OCI-LY1 (cell line): ENCODE data around the gene PIAS4.

ENCODE experiments used
- H2AFZ ChIP-seq: fragments of 200-600 bp; sonication (generic), shearing (Covaris generic); 2 replicates; pipeline ENCODE4 v1.6.0; 2014; ENCODE audit warnings: antibody characterized with exemption, mild to moderate bottlenecking, low read length
- H3F3A ChIP-seq: fragments of 200-600 bp; sonication (generic), shearing (Covaris generic); 2 replicates; pipeline ENCODE4 v1.6.0; 2014; ENCODE audit warnings: mild to moderate bottlenecking, antibody characterized with exemption, low read length, moderate library complexity; ENCODE audit not compliant: insufficient read depth
- H3K27ac ChIP-seq: fragments of 200-600 bp; sonication (generic); 2 replicates; pipeline ENCODE4 v1.5.1; 2014; ENCODE audit warnings: low read length, mixed run types, mild to moderate bottlenecking, low read depth; ENCODE audit not compliant: poor library complexity, severe bottlenecking
- H3K27me3 ChIP-seq: fragments of 200-600 bp; sonication (generic); 2 replicates; pipeline ENCODE4 v1.6.0; 2014; ENCODE audit warnings: antibody characterized with exemption, mild to moderate bottlenecking, low read length, moderate library complexity; ENCODE audit not compliant: insufficient read depth
- H3K36me3 ChIP-seq: fragments of 200-600 bp; sonication (generic); 2 replicates; pipeline ENCODE4 v1.6.1; 2014; ENCODE audit warnings: mild to moderate bottlenecking, antibody characterized with exemption, low read length, moderate library complexity, mixed read lengths; ENCODE audit not compliant: insufficient read depth
- H3K4me1 ChIP-seq: fragments of 200-600 bp; sonication (generic); 2 replicates; pipeline ENCODE4 v1.5.1; 2014; ENCODE audit warnings: mild to moderate bottlenecking, low read length, moderate library complexity; ENCODE audit not compliant: insufficient read depth, severe bottlenecking
- H3K4me2 ChIP-seq: fragments of 200-600 bp; sonication (generic), shearing (Covaris generic); 2 replicates; pipeline ENCODE4 v1.6.1; 2014; ENCODE audit warnings: low read length
- H3K4me3 ChIP-seq: fragments of 200-600 bp; sonication (generic); 2 replicates; pipeline ENCODE4 v1.5.1; 2014; ENCODE audit warnings: low read length, low read depth, mild to moderate bottlenecking, mixed read lengths; ENCODE audit not compliant: poor library complexity, severe bottlenecking
- H3K79me2 ChIP-seq: fragments of 200-600 bp; shearing (Covaris generic); 2 replicates; pipeline ENCODE4 v1.6.1; 2016; ENCODE audit warnings: mixed run types, low read length, mixed read lengths; ENCODE audit not compliant: insufficient read depth
- H3K9ac ChIP-seq: fragments of 200-600 bp; sonication (generic), shearing (Covaris generic); 2 replicates; pipeline ENCODE4 v1.6.1; 2014; ENCODE audit warnings: mild to moderate bottlenecking, low read length, mixed read lengths
- H3K9me2 ChIP-seq: fragments of 200-600 bp; sonication (generic), shearing (Covaris generic); 2 replicates; pipeline ENCODE4 v1.6.1; 2014; ENCODE audit warnings: low read depth, mild to moderate bottlenecking, low read length, mixed read lengths
- H3K9me3 ChIP-seq: fragments of 200-600 bp; shearing (Covaris generic); 2 replicates; pipeline ENCODE4 v1.6.1; 2014; ENCODE audit warnings: low read length, mixed read lengths
- H4K20me1 ChIP-seq: fragments of 200-600 bp; sonication (generic), shearing (Covaris generic); 2 replicates; pipeline ENCODE4 v1.6.0; 2016; ENCODE audit warnings: mild to moderate bottlenecking, low read length; ENCODE audit not compliant: insufficient read depth
- CTCF ChIP-seq: fragments of 200-600 bp; sonication (generic), shearing (Covaris generic); IDR thresholded peaks from 2 replicates; pipeline ENCODE4 v1.5.1; 2017; ENCODE audit warnings: mild to moderate bottlenecking, antibody characterized with exemption, low read length, moderate library complexity, mixed read lengths
- EZH2 ChIP-seq: fragments of 200-600 bp; sonication (generic), shearing (Covaris generic); IDR thresholded peaks from 2 replicates; pipeline ENCODE4 v1.8.0; 2017; ENCODE audit warnings: borderline replicate concordance, mixed run types, mild to moderate bottlenecking, antibody characterized with exemption, low read length, moderate library complexity, mixed read lengths

PIAS4 gene

GRCh38 chr19:4058693-4059452 lies 51.3 kb downstream of the PIAS4 start:
- Histone ChIP-seq H2AFZ (no peak overlapping the region), H3K9ac (no peak overlapping the region), H3K9me2 (no peaks in the 10 kb centered on the region), H3F3A (no peaks in the 10 kb centered on the region), H3K4me3 (no peak overlapping the region), H3K27me3 (no peaks in the 10 kb centered on the region), H3K36me3 (peaks cover 35% of the 10 kb centered on the region), H3K4me2 (peak overlapping the region; percentile 89; the same call in 1 of the 2 replicates), H3K9me3 (no peaks in the 10 kb centered on the region), H4K20me1 (no peaks in the 10 kb centered on the region), H3K4me1 (peaks cover 50% of the 10 kb centered on the region), H3K79me2 (peaks cover 71% of the 10 kb centered on the region), H3K27ac (no peak overlapping the region)
- TF ChIP-seq CTCF = no peak

GRCh38 chr19:4059453-4059871 lies 51.9 kb downstream of the PIAS4 start:
- H3F3A ChIP-seq = no peaks in the 10 kb centered on the region
- no peaks in the 10 kb centered on the region for H4K20me1 ChIP-seq
- peaks cover 54% of the 10 kb centered on the region for H3K4me1 ChIP-seq
- TF ChIP-seq CTCF (no peak), EZH2 (no peak)
- no peak overlapping the region for H3K9ac ChIP-seq
- H3K27ac ChIP-seq = no peak overlapping the region
- H3K4me2 ChIP-seq = peak overlapping the region; percentile 89; the same call in 1 of the 2 replicates
- H3K79me2 ChIP-seq = peaks cover 76% of the 10 kb centered on the region
- H3K9me2 ChIP-seq = no peaks in the 10 kb centered on the region
- H2AFZ ChIP-seq = no peak overlapping the region
- H3K4me3 ChIP-seq = peak overlapping the region; percentile 95
- H3K9me3 ChIP-seq = no peaks in the 10 kb centered on the region
- peaks cover 35% of the 10 kb centered on the region for H3K36me3 ChIP-seq
- no peaks in the 10 kb centered on the region for H3K27me3 ChIP-seq

GRCh38 chr19:4059891-4060620 lies 52.5 kb downstream of the PIAS4 start:
- no peaks in the 10 kb centered on the region for H3K9me3 ChIP-seq
- H3K36me3 ChIP-seq = peaks cover 30% of the 10 kb centered on the region
- peak overlapping the region; percentile 72 for H3K27ac ChIP-seq
- no peaks in the 10 kb centered on the region for H3K27me3 ChIP-seq
- H3K4me1 ChIP-seq = peaks cover 54% of the 10 kb centered on the region
- TF ChIP-seq CTCF = no peak
- TF ChIP-seq EZH2 = no peak
- no peaks in the 10 kb centered on the region for H3K9me2 ChIP-seq
- H4K20me1 ChIP-seq = no peaks in the 10 kb centered on the region
- peak overlapping the region; percentile 95 for H3K4me3 ChIP-seq
- no peak overlapping the region for H2AFZ ChIP-seq
- H3K79me2 ChIP-seq = peaks cover 82% of the 10 kb centered on the region
- peak overlapping the region; percentile 43 for H3K9ac ChIP-seq
- H3K4me2 ChIP-seq = peak overlapping the region; percentile 89
- no peaks in the 10 kb centered on the region for H3F3A ChIP-seq
